HK-2 (cell line): ENCODE results near the gene DNM3.
A peak's percentile ranks its signal among the peaks of the same experiment; 100 is the strongest.
"Not testable (repeated sequence)": the region's sequence is repeated elsewhere in the genome, so short reads cannot be mapped to it uniquely, and the experiment has no call there.

Experiments used
- DNase-seq: peaks from one replicate; pipeline ENCODE4 v3.0.0-alpha.2; 2018; ENCODE audit not compliant: unreplicated experiment

Gene DNM3

DNA sequence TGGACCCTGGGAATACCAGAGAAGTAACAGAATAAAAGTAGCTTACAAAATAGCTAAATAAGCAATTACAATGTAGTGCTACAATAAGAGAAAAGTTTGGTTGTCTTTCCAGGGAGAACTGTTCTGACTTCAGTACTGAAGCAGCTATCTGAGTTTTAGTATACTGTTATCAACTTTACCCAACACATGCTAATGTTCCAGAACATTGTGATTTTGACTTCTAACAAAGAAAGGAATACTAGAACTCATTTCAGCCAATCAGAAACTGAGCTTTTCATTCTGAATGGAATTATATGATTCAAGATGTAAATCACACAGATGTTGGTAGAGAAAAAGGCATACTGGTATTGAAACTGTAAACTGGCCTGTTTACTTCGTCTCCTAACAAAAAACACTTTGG, 579.1 kb downstream of the DNM3 start, which contains the start of gene C1orf105:
Gene C1orf105, plus strand, starts transcription at position 301 of the 400 bp plus-strand sequence. CDS start 201 bp downstream, outside the sequence.
- DNase-seq: no peak

DNA sequence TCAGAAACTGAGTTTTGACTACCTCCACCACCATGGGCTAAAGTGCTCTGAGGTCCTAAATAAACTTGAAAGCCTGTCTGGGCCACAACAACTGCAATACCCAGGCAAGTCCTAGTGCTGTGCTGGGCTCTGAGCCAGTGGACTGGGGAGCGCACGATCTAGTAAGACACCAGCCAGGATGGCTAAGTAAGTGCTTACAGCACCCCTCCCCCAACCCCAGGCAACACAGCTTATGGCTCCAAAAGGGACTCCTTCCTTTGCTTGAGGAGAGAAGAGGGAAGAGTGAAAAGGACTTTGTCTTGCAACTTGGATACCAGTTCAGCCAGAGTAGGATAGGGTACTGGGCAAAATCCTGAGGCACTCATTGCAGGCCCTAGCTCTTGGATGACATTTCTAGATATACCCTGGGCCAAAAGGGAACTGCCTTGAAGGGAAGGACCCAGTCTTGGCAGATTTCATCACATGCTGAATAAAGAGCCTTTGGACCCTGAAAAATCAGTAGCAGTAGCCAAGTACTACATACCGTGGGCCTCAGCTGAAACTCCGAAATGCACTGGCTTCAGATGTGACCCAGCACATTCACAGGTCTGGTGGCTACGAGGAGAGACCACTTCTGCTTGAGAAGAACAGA, 580.8 kb downstream of the DNM3 start:
- no peak for DNase-seq

DNA sequence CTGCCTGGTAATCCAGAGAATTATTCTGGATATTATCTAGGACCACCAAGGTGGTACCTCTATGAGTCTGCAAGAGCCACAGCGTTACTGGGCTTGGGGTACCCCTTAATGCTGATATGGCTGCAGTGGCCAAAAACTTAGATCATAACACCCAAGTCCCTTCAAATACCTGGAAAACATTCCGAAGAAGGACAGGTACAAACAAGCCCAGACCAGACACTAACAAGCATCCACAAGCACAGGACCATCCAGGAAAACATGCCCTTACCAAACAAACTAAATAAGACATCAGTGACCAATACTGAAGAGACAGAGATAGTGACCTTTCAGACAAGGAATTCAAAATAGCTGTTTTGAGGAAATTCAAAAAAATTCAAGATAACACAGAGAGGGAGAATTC, 582.0 kb downstream of the DNM3 start:
- DNase-seq: no peak

DNA sequence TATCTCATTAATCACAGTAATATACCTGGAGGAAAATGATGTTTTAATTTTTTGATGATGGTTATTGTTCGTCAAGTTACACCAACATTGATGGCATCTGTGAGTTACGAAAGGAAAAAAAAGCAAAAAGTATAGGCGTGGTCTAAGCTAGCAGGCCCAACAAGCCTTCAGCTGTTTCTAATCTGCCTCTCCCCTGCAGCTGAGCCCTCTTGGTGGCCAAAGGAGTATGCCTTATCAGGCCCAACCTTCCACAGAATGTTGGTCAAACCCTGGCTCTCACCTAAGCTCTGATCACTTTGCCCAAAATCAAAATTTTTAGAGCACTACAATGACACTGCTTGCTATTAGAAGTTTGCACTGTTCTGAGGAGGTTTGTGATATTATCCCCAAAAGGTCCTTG, 584.0 kb downstream of the DNM3 start:
- no peak for DNase-seq

DNA sequence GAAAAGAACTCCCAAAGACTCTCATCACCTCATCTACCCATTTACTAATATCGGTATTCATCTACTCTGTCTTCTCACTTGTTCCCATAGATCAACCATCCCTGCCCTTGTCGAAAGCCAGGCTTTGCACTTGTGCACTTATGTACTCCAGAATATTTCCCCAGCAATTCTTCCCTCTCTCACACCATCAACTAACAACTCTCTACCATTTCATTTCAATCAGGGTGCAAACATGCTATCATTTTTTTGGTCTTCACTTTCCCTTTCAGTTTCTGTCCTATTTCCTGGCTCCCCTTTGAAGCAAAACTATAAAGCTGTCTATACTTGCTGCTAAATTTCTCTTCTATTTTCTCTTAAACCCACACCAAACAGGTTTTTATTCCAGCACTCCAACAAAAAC, 585.9 kb downstream of the DNM3 start:
- no peak for DNase-seq

DNA sequence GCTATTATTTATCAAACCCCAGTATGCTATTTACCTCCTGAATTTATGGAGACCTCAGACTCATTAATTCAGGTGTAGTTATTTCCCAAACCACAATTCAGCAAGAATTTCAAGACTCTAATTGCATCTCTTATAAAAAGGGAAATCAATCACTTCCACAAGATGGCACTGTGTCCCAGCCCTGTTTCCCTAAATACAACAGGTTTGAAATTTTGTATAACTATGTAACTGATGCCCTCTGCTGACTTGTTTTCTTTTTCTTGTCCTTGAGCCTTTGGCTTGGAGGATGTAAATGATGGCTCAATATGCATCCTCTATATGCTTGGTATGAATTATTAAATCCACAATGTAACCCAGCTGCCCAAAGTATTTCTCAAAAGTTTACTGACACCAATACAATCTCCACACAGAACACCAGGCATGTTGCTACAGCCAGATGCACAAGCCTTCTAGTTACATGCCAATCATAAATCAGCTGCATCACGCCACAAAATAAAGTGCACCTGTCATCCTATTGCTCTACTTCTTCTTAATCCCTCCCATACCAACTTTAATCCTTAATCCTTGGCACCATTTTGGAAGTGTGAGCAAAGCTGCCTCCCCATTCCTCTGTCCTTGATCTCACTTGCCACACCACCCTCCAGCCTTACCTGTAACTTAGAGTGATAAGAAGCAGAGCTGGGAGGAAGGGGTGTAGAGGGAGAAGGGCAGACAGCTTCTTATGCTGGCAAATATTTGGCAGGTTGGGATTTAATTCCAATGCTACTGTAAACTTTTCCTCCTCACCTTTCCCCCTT, 588.2 kb downstream of the DNM3 start:
- DNase-seq: peak; percentile 22

DNA sequence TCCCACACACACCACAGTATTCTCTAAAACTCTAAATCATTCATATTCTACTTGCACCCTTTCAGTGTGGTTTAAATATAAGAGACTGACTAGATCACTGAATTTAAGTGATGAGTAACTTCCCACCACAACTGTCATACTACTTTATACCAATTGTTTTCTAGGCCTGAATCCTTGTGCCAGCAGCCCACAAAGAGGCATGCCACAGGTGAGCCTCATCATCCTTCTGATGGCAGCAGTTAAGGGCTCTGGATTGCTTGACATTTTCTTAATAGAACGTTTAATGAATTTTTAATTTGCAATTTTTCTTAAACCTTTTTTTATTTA, 588.8 kb downstream of the DNM3 start:
- DNase-seq: no peak

DNA sequence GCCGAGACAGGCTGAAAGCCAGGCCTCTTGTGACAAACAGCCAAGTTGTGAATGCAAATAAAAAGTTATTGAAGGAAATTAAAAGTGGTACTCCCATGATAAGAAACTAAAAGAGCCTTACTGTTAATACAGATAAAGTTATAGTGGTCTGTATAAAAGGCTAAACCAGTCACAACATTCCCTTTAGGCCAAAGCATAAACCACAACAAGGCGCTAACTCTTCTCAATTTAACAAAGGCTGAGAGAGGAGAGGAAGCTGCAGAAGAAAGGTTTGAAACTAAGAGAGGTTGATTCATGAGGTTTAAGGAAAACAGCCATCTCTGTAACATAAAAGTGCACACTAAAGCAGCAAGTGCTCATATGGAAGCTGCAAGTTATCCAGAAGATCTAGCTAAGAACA, 589.9 kb downstream of the DNM3 start:
- no peak for DNase-seq

DNA sequence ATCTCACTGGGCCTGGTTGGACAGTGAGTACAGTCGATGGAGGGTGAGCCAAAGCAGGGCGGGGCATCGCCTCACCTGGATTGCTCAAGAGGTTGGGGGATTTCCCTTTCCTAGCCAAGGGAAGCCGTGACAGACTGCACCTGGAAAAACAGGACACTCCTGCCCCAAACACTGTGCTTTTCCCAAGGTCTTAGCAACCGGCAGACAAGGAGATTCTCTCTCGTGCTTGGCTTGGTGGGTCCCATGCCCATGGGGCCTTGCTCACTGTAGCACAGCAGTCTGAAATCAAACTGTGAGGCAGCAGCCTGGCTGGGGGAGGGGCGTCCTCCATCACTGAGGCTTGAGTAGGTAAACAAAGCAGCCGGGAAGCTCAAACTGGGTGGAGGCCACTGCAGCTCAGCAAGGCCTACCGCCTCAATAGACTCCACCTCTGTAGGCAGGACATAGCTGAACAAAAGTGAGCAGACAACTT, 590.5 kb downstream of the DNM3 start:
- no peak for DNase-seq

DNA sequence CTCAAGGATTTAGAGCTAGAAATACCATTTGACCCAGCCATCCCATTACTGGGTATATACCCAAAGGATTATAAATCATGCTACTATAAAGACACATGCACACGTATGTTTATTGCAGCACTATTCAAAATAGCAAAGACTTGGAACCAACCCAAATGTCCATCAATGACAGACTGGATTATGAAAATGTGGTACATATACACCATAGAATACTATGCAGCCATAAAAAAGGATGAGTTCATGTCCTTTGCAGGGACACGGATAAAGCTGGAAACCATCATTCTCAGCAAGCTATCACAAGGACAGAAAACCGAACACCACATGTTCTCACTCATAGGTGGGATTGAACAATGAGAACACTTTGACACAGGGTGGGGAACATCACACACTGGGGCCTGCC, 595.9 kb downstream of the DNM3 start:
- DNase-seq: not testable (repeated sequence)

DNA sequence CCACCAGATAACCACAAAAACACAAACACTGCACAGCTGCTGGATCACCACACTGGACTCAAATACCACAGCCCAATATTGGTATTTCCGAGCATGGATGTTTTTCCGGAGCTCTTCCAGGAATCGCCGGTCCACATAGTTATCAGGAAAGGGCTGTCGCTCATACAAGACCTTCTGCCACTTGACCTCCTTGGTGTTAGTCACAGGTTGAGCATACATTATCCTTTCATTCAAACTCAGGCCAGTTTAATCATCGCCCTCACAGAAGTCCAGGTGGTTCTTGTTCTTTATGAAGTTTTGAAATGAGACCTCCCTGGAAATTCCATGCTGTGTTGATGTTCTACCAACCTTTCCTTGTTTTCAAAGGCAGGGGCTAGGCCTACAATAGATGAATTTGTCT, 601.1 kb downstream of the DNM3 start:
- DNase-seq: no peak

DNA sequence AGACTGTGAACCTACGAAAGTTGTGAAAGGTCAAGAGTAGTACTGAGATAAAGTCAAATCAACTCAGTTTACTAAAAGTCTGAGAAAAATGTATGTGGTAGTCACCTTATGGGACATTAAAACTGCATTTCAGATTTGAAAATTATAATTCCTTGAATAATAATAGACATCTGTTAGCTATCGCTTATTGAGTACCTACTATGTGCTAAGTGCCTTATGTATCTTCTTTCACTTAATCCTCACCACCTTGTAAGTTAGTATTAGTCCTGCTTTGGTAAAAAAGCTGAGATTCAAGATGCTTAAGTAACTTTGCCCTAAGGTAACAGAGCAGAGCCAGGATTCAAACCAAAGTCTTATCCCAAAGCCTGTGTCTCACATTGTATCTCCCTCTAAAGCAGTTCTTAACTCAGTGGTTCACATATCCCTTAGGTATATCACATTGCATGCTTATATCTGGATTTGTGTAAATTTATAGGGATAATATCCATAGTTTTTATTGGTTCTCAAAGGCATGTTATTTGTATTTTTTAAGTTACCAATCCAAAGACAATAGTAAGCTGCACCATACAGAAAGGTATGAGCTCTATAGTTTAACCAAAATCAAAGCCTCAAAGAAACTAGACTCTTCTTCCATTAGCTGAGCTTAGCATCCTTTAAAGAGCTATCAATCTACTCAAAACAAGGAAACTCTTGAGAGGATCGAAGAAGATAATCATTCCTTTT, 601.7 kb downstream of the DNM3 start:
- no peak for DNase-seq

DNA sequence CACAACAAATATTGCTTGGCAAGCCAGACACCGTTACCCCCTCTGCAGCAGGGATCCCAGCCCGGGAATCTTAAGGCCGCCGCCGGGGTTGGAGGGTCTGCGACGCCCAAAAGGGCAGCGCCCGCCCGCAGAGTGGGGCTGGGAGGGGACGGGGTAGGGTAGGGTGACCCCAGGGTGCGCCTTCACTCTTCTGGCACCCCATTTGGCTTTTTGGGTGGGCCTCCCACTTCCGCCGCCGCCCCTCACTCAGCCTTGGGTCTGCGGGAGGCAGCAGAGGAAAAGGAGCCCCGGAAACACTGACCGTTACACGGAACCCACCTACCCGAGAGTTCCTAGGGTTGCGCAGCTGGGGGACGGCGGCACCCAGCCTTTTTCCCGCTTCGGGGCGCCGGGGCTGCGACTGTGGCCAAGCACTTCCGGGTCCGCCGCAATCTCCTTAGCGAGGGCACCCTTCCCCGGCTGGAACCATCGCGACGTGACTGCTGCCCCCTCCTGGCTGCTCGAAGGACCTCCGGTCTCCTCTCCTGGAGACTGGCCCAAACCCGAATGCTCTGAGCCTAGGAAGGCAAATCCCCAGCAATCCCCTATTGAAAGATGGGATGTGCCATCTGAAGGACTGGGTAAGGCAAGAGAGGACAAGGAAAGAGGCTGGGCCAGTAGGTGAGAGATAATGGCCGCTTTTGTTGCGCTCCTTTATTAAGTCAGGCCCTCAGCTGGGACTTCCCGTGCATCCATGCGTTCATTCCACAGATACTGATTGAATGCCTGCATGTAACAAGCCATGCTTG, 602.6 kb downstream of the DNM3 start, which contains the start of gene PIGC:
Gene PIGC, minus strand, starts transcription at position 404 of the 788 bp plus-strand sequence. CDS start 1,447 bp downstream, outside the sequence.
- DNase-seq: peak; percentile 94

DNA sequence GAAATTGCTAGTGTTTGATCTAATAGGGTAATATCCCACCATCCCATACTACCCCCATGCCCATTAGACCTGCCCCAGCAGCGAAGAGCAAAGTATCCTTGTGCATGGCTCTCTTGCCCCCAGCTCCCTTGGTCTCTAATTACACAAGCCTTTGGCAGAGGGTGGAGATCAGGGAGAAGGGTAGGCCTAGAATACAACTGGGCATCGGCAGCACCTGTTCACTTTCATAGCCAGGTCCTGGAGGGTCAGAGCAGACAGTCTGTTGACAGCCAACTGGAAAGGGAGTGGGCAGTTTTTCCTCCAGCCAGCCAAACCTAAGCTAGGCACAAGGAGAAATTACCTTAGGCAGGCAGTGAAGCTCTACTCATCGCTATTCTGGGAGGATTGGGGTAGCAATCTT, 605.2 kb downstream of the DNM3 start:
- no peak for DNase-seq

DNA sequence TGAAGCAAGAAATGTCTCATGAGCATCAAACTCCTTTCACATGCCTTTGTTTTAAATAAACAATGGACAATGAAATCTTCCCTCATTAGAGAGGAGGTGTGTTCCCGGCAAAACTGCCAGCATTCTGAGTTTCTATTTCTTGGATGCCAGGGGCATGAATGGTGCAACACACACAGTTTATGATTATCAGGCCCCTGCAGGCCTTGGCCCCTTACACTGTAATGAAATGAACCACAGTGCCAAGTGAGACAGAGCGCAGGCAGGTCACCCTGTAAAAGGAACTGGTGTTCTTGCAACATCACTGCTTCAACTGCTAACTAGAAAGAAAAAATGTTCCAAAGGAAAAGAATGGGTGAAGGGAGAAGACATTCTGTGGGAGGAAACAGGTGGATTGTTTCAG, 606.3 kb downstream of the DNM3 start:
- DNase-seq: no peak

DNA sequence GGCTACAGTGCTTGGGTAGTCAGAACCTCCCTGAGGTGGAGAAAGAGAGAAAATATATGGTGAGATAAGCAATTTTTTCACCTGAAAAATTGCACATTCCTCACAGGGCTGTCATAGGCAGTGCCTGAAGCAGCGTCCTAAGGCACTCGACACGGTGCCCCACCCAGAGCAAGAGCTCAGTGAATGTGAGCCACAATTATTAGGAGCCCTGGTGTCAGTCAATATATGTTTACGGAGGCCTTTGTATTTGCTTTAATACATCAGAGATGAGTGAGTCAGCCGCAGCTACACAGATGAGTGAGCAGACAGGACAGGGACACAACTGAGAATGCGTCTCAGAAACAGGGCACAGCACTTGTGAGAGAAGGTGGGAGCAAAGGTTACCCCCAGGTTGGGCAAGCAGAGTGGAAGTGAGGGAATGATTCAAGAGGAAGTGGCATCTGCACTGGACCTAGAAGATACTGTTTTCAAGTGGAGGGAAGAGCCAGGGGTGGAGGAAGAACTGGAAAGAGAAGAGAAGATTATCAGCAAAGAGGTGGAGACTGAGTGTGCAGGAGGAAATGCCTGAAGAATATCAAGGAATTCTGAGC, 607.8 kb downstream of the DNM3 start:
- DNase-seq: peak; percentile 71

DNA sequence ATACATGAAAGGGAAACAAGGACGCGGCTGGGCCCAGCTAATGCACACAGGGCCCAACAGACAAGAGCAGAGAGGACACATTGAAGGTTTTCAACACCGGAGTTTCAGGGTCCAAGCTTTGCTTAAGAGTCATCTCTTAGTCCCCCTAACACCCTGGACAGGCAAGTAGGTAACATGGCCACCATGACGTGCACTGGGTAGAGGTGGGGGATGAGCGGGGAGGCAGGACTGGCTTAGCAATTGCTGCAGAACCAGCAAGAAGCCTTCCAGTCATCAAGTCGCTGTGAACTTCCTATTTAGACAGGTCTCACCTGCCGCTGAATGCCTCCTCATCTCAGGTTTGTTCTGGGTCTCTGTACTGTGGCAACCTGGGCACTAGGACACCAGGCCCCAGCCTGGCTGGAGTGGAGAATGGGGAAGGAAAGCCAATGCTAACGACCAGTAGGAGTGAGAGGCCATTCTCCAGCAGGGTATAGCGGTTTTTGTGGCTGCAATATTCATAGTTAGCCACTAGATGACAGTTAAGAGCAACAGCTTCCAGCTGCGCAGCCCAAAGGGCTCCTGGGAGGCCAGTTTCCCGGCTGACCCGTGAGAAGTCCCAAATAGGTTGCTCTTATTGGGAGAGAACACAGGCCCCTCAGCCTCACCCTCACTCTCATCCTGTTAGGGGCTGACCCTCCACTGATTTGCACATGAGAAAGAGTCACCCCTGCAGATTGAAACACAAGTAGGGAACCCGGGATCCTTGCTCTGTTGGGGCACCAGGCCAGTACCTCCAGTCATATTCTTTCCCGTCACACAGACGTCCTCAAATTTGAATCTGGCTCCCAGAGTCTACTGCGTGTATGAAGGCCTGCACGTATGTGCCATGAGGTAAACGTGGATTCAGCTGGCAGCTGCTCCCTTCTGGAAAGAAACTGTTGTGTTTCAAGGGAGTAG, 608.6 kb downstream of the DNM3 start:
- peak; percentile 66 for DNase-seq

DNA sequence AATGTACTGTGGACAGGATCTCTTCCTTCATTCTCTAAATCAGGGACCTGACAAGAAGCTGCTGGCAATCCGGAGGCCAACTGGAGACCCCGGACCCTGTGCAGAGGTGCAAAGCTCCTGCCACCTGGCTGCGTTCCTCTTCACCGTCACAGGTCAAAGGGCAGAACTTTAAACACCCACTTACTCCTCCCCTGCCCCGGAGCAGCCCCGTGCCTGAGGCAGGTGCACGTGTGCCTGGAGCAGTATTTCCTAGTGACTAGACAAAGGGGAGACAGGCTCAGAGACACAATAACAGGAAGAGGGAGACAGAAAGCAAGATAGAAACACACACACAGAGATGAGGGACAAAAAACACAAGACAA, 609.2 kb downstream of the DNM3 start:
- no peak for DNase-seq

DNA sequence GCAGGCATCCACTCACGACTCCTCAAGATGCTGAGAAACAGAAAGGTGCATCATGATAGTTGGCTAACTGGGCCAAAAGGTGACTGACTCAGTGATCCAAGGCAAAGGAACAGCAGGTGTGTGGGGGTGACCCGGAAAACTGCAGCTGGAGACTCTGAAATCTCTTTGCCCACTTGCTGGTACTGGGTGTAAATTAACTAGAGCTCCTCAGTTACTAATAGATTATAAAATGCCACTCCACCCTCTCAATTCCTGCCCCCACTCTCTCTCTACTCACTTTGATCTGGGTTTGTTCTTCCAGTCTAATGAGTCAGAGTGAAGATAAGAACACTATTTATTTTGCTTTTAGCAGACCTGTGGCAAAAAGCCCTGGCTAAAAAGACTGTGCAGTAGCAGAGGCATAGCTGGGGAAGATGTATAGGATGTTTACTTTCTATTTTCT, 609.7 kb downstream of the DNM3 start:
- DNase-seq: peak; percentile 15

DNA sequence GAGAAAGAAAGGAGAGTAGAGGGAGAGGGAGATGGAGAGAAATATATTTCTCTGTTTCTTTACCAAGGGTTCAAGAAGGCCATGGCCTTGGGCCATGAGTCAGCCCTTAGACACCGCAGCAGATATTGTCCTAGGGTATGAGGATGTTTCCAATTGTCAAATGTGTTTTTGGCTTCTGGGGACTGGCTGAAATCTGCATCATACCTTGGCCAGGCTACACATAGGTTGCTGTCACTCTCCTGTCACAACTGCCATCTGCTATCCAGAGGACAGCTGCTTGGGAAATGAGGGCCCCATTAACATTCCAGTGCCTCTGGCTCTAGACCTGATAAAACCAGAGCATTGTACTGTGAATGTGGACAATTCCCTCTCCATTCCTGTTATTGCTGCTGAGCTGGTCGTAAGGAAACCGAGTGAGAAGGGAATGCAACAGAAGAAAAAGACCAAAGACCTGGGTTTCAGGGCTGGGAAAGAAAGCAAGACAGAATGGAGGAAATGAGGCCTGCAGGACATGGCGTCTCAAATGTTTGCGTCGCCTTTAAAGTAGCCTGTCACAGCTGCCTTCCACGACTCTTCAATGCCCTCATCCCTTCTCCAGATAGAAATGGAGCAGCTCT, 611.3 kb downstream of the DNM3 start:
- no peak for DNase-seq
